GM15510 (cell line): ENCODE measurements around the gene CRYZL1.

Experiments used
- POLR2A ChIP-seq: IDR thresholded peaks from 3 replicates; pipeline ENCODE4 v1.6.1; 2011; ENCODE audit warnings: borderline replicate concordance; ENCODE audit not compliant: insufficient read length; ENCODE audit errors: extremely low read depth

CRYZL1 gene

GRCh38 chr21:33598051-33598450 is 43.5 kb downstream of the CRYZL1 start:
- no peak for TF ChIP-seq POLR2A

- TF ChIP-seq POLR2A: peak; percentile 87
Observed at GRCh38 chr21:33588485-33589335, 52.8 kb downstream of the CRYZL1 start, which contains the start of gene DONSON. Gene DONSON, minus strand, starts transcription at chr21:33588684. Its CDS starts 43 bp downstream, at chr21:33588641.

- TF ChIP-seq POLR2A: no peak
Observed at GRCh38 chr21:33587792-33588484, 53.6 kb downstream of the CRYZL1 start.

DNA sequence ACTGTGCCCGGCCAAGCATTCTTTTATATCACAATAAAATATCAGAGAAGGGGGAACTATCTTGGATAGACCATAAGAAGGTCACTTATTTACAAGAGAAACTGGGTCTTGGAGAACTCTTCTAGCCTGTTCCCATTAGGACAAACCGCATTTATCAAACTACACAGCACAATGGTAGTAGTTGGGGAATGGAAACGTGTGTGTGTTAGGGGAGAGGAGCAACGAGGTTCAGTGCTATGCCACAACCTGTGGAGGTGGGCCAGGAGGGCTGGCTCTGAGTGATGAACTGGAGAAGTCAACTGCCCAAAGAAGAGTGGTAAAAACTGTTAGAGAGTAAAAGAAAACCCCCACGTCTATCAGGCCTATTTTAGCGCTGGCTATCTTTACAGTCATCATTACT is 54.6 kb downstream of the CRYZL1 start:
- TF ChIP-seq POLR2A: no peak

DNA sequence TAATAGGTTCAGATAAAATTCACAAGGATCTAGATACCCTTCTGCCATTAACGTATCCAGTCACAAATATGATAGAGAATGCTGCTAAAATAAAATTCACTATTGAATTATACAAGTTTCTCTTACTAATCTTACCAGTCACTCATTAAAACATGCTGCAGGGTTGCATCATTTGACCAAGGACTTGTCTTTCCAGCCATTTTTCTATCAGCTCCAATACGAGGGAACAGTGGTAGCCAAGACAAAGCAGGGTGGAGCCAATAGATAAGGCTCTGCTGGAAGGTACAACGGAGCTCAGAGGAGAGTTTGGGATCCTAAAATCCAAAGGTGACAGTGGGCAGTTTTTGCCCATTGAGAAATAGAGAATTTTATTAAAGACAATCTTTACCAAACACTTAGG is 57.1 kb downstream of the CRYZL1 start:
- TF ChIP-seq POLR2A: no peak

DNA sequence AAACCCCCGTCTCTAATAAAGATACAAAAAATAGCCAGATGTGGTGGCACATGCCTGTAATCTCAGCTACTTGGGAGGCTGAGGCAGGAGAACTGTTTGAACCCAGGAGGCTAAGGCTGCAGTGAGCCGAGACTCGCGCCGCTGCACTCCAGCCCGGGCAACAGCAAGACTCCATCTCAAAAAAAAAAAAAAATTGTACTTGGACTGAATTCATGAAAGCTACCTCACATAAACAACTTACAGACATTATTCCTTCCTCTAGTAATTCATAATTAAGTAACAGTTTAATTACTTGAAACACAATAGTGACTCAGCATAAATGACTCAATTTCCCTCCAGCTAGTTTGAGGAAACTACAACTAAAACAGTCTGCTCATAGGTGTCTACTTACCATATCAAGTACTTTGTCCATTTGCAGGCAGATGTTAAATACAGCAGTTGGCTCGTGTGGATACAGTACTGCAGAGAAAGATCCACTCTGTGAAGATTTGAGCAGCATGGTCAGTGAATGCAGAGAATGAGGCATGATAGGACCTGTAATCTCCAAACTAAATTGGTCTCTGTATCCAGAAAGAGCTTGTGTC is 62.5 kb downstream of the CRYZL1 start:
- no peak for TF ChIP-seq POLR2A

GRCh38 chr21:33578214-33578613 is 63.3 kb downstream of the CRYZL1 start:
- no peak for TF ChIP-seq POLR2A

DNA sequence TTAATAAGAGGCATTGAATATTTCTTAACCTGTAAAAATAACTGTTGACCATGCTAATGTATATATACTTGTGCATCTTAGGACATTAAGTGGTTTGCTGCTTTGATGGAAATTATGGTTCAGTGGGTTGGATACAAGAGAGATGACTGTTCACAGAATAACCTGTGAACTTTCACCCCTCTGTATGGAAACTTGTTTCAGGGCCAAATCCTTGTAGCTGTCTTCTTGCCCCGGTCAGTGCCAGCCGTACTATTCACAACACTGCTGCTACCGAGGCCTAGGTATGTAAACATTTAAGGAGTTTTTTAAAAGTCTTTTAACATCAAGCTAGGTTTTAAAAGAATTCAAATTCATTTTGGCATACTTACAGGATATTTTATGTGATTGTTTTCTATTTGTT is 69.2 kb downstream of the CRYZL1 start:
- no peak for TF ChIP-seq POLR2A

- TF ChIP-seq POLR2A: no peak
Observed at GRCh38 chr21:33569991-33570390, 71.5 kb downstream of the CRYZL1 start.

GRCh38 chr21:33568448-33568847 is 73.1 kb downstream of the CRYZL1 start:
- no peak for TF ChIP-seq POLR2A

- no peak for TF ChIP-seq POLR2A
Observed at GRCh38 chr21:33567914-33568313, 73.6 kb downstream of the CRYZL1 start.

- TF ChIP-seq POLR2A: no peak
Observed at GRCh38 chr21:33566514-33566913, 75.0 kb downstream of the CRYZL1 start.

DNA sequence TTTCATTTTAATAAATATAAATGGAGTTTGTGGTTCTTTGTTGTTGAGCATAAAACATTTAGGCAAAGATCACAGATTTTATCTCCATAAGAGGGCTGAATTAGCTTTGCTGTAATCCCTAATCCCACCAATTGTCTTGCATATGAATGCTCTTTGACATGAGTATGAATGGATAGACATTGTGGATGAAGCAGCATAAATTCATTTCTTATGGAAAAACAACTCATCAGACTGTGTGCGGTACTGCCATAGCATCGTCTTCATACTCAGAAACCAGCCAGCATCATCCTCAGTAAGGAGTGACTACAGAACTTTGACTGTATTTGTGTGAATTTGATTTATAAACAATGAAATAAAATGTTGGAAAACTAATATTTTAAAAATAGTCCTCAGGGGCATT is 79.2 kb downstream of the CRYZL1 start:
- TF ChIP-seq POLR2A: no peak

DNA sequence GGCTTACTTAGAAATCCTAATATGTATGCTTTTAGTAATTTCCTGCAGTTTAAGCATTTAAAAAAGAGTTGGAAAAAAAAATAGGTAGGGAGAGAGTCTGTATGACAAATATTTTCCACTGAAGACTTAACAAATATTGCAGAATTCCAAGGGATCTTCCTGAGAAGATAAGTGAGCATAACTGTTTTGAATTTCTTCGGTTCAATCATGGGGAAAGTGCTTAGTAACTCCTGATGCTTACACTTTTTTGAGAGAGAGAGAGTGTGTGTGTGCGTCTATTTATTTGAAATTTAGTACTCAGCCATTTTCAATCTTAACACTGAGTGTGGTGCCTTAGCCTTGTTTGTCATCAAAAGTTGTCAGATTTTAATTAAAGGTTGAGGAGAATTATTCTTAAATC is 80.2 kb downstream of the CRYZL1 start:
- no peak for TF ChIP-seq POLR2A

- TF ChIP-seq POLR2A: no peak
Observed at GRCh38 chr21:33560965-33561364, 80.6 kb downstream of the CRYZL1 start.
